HG02884 (cell line): ENCODE data around the gene SEC16A.

Experiments used
- ATAC-seq: cut with Tn5 transposase; IDR thresholded peaks from one replicate; pipeline ENCODE4 v1.9.1; 2021; ENCODE audit warnings: mild to moderate bottlenecking, moderate library complexity; ENCODE audit not compliant: unreplicated experiment

Gene SEC16A

GRCh38 chr9:136504512-136505348 lies 21.9 kb upstream of the SEC16A start:
- ATAC-seq = no peak

- no peak for ATAC-seq
Observed at GRCh38 chr9:136502940-136503550, 20.2 kb upstream of the SEC16A start.

GRCh38 chr9:136502196-136502595 lies 19.4 kb upstream of the SEC16A start:
- ATAC-seq = no peak

- ATAC-seq = no peak
Observed at GRCh38 chr9:136501686-136502085, 18.8 kb upstream of the SEC16A start.

DNA sequence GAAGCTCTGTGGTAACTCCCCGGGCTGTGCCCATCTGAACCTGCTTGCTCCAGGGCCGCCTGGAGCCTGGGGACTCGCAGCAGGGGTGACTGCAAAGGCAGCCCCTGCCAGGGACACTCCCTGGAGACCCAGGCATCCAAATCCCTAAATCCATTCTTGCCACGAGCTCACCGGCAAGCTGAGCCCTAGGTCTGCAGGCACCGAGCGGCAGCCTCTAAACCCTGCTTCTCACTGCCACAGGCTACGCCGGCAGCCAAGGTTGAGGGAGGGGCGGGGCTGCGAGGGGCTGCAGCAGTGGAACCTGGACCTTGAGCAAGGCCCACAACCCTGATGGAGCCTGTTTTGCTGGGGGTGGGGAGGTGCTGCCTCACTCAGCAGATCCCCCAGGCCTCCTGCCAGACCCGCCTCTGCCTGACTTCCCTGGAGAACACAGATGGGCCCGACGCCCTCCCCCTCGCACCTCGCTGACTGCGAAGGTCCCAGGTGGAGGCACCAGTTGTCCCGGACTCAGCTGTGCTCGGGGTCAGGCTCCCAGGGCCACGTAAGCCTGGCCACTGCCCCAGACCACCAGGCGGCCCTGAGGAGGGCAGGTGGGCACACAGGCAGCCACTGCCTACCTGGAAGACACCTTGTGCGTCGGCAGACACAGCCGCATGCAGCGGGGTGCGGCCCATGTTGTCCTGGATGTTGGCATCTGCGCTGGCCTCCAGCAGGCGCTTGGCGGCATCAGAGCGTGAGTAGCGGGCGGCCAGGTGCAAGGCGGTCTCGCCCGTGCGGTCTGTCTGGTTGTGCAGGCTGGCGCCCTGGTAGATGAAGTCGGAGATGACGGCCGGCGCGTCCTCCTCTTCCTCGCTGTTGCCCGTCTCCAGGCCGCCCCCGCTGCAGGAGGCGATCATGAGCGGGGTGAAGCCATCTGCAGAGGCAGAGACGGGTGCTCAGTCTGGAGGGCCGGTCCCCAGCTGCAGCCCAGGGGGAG lies 17.4 kb upstream of the SEC16A start:
- ATAC-seq = no peak

- ATAC-seq = no peak
Observed at GRCh38 chr9:136499071-136499934, 16.5 kb upstream of the SEC16A start.

DNA sequence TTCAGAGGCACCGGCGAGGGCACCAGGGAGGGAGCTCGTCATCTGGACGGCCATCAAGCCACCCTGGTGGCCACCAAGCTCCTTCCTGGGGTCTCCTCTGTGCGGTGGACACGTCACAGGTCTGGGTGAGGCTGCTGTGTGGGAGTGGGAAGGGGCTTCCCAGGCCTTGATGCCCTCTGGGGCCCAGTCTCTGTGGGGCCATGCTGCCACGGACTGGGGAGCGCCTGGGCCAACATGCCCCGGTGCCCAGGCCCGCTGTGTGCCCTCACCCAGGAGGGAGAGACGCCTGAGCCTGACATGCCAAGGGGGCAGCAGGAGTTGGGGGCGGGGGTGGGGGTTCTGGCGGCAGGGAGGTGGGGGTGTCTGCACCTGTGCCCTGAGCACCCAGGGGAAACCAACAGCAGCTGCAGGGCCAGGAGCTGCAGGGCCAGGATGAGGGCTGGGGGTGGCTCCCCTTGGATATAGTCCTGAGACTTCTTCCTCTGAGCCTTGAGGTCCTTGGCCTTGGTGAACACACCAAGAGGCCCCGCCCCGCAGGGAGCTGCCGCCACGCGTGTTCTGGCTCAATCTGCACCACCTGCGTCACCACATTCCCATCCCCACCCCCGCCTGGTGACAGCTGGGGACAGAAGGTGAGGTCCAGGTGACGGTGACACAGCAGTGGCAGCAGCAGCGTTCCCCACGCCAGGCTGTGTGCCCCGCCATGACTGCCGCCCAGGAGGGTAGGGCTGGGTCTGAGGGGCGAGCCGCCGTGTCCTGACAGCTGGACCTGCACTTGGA lies 15.3 kb upstream of the SEC16A start:
- no peak for ATAC-seq

DNA sequence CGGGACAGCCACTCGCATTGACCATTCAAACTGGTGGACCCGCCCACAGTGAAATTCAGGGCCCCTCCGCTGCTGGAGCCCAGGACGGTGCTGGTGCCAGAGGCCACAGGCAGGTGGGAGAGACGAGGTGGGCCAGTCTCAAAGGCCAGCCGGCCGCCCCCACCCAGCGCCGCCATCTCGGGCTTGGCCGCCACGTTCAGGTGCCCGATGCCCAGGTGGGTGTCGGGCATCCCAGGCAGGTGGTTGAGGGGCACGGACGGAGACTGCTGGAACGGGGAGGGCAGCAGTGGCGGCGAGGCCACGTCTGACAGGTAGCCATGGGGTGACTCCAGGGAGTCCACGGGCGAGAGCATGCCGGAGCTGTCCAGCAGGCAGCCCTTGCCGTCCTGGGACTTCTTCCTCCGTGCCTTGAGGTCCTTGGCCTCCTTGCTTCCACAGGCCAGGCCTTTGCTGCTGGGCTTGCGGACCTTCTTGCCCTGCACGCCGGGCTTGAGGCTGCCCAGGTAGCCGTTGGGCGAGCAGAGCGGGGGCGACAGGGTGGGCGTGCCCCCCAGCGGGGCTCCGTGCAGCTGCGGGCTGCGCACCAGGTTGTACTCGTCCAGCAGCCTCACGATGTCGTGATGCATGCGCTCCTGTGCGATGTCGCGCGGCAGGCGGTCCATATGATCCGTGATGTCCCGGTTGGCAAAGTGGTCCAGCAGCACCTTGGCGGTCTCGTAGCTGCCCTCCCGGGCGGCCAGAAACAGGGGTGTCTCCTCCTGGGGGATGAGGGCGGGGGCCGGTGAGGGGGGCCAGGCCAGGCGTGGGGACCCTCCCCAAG lies 14.2 kb upstream of the SEC16A start:
- ATAC-seq = no peak

- no peak for ATAC-seq
Observed at GRCh38 chr9:136496181-136496580, 13.3 kb upstream of the SEC16A start.

GRCh38 chr9:136495238-136495800 lies 12.5 kb upstream of the SEC16A start:
- ATAC-seq = no peak

DNA sequence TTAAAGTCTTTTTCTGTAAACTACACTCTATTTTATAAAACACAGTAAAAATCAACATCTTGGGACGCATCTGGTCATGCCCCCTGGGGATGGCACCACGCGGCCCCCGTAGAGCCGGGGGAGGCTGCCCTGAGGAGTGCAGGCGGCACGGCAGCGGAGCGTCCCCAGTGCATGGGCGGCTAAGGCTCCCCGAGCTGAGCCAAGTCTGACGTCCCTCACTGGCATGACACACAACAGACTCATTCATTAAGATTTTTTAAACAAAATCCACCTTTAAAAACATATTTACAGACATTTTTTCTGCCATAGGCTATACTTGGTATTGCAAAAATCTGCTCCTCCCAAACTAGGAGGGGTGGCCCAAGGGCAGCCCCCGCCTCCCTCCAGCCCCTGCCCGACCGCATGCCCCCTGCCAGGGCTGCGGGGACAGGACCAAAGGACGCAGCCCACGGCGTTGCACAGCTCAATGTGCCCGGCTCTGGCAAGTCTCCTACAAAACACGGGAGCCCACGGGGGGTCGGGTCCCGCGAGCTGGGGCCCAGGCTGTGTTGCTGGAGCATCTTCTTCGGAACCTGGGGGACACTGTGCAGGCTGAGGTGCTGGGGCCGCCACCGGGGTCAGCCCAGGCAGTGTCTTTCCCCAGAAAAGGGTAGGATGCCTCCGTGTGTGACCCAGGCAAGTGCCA lies 11.8 kb upstream of the SEC16A start:
- ATAC-seq = no peak

DNA sequence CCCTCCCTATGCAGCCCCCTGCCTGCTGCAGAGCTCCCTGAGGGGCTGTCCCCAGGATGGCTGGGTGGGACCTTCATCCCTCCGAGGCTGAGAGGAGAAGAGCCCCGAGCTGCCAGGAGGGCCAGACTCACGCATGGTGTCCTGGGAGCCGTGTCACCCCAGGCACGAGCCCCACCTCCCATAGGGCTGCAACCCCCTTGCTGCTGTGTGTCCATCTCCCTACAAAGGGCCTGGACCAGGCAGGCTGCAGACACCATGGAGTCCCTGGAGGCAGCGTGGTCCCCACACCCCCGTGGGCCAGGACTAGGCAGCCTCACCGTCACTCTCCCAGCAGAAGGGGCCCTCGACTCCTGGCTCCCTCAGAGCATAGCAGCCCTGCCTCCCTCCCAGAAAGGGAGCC lies 11.2 kb upstream of the SEC16A start:
- no peak for ATAC-seq

DNA sequence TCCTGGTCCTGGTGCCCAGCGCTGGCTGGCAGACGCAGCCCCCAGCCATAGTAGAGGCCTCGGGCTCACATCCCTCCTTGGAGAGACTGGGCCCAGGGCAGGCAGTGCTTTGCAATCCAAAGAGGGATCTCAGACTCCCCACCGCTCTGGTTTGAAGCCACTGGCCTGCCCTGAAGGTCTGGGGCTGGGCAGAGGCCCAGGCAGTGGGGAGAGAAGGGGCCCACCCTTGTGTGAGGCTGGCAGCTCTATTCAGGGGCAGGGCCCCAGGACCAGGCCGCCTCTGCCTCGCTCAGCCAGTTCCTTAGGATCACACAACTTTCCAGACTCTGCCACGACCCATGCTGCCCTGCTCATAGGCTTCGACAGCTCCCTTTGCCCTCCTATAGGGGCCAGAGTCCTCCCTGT lies 10.7 kb upstream of the SEC16A start:
- no peak for ATAC-seq

GRCh38 chr9:136492978-136493522 lies 10.2 kb upstream of the SEC16A start:
- ATAC-seq = no peak

- no peak for ATAC-seq
Observed at GRCh38 chr9:136489731-136490130, 6.9 kb upstream of the SEC16A start.

DNA sequence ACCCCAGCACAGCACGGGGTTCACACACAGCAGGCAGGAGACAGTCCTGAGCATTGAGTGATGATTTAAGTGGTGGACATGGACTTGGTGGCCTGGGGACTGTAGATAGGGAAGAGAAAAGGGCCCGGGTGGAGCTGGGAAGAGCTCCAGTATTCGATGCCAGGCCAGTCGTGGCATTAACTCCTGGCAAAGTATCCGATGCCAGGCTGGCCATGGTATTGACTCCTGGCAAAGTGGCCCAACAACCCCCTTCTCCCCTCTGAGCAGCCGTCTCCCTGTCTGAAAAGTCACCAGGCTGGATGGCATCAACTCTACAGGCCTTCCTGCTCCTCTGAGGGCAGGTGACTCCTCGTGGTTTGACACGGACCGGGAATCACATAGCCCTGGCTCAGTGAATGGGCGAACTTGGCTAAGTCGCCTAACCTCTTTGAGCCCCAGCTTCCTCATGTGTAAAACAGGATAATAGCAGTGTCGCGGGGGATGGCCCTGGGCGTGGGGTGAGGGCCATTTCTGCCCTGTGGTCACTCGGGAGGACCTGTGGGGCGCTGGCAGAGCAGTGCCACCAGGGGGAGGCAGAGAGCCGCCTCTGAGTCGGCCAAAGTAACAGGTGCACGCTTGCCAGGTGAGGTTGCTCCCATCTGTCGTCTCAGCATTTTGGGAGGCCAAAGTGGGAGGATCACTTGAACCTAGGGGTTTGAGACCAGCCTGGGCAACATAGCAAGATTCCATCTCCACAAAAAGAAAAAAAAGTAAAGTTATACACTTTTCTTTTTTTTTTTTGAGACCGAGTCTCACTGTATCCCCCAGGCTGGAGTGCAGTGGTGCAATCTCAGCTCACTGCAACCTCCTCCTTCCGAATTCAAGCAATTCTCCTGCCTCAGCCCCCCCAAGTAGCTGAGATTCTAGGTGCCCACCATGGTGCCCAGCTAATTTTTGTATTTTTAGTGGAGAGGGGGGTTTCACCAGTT lies 5.7 kb upstream of the SEC16A start:
- ATAC-seq = no peak
